Right ventricle myocardium superior (tissue), 1 donor: ENCODE results near the gene ZNF358. TPM values are rescaled to one million over a fixed set of nuclear protein-coding genes. Genes with fewer than 3 reads are reported as not detected.
"Not testable (repeated sequence)": the region's sequence is repeated elsewhere in the genome, so short reads cannot be mapped to it uniquely, and the experiment has no call there.

ENCODE experiments used
- ATAC-seq: fragments of 200-7000 bp; cut with Tn5 transposase; one replicate; pipeline ENCODE4 v1.9.1; 2020; ENCODE audit warnings: mild to moderate bottlenecking; ENCODE audit not compliant: poor library complexity
- DNase-seq: peaks from one replicate; pipeline ENCODE4 v3.0.0-alpha.2; 2020
- intact Hi-C: fragments of 100-400 bp; cut with DNase I; formaldehyde crosslinking; loops from one replicate; pipeline ENCODE4 v1.11.2; 2022
- total RNA-seq: library from RNA; stranded (reverse); fragmentation: NEBNext Ultra II Directional; extraction: Animal tissue kit (Norgen Biotek cat#: 25700); gene quantifications from one replicate; pipeline ENCODE4 v1.2.1, GENCODE V29; 2021
- donor health status: DM: no; HTN: yes; CAD: no; lungs with severe emphysema.

ZNF358 gene
- total RNA-seq, 1 donor from 2014 or later = 92.1 TPM

- intact Hi-C loops = no loop called here
- ATAC-seq (no peak), DNase-seq (no peak)
Observed at GRCh38 chr19:7528522-7529245, 12.8 kb downstream of the ZNF358 start.

- intact Hi-C loops = no loop called here
- ATAC-seq = no peak
- DNase-seq = no peak
Observed at GRCh38 chr19:7529246-7529600, 13.3 kb downstream of the ZNF358 start.

GRCh38 chr19:7529610-7530490, 13.9 kb downstream of the ZNF358 start:
- no peak for DNase-seq
- intact Hi-C loops = no loop called here

GRCh38 chr19:7533281-7533885, 17.5 kb downstream of the ZNF358 start:
- intact Hi-C loops = no loop called here
- DNase-seq (peak; percentile 88), ATAC-seq (peak; percentile 23)

More at GRCh38 chr19:7529610-7530490, 13.9 kb downstream of the ZNF358 start:
- ATAC-seq = no peak

- ATAC-seq (peak; percentile 81), DNase-seq (peak; percentile 92)
- intact Hi-C loops = no loop called here
Observed at GRCh38 chr19:7533925-7534480, 18.1 kb downstream of the ZNF358 start.

- DNase-seq (peak; percentile 78), ATAC-seq (peak; percentile 63)
- intact Hi-C loops = no loop called here
Observed at GRCh38 chr19:7534531-7535046, 18.7 kb downstream of the ZNF358 start.

- peak; percentile 98 for DNase-seq
- intact Hi-C loops = no loop called here
Observed at GRCh38 chr19:7535047-7535997, 19.4 kb downstream of the ZNF358 start, which contains the start of gene PNPLA6. Gene PNPLA6, plus strand, starts transcription at chr19:7535717. Its CDS starts 72 bp downstream, at chr19:7535789.

GRCh38 chr19:7535998-7536695, 20.2 kb downstream of the ZNF358 start:
- DNase-seq = no peak
- ATAC-seq = no peak
- intact Hi-C loops = no loop called here

More at GRCh38 chr19:7535047-7535997, 19.4 kb downstream of the ZNF358 start, which contains the start of gene PNPLA6:
- peak; percentile 87 for ATAC-seq

- ATAC-seq, DNase-seq, intact Hi-C loops: not testable (repeated sequence)
Observed at GRCh38 chr19:7538990-7539389, 23.1 kb downstream of the ZNF358 start.

- DNase-seq (no peak), ATAC-seq (no peak)
- intact Hi-C loops = no loop called here
Observed at GRCh38 chr19:7539827-7540425, 24.0 kb downstream of the ZNF358 start.

GRCh38 chr19:7540761-7541474, 25.0 kb downstream of the ZNF358 start:
- intact Hi-C loops = no loop called here
- no peak for DNase-seq
- no peak for ATAC-seq

GRCh38 chr19:7541475-7541824, 25.5 kb downstream of the ZNF358 start:
- ATAC-seq = no peak
- DNase-seq = no peak
- intact Hi-C loops = no loop called here

GRCh38 chr19:7541828-7542443, 26.0 kb downstream of the ZNF358 start:
- intact Hi-C loops = no loop called here
- ATAC-seq = no peak
- no peak for DNase-seq

GRCh38 chr19:7542556-7543348, 26.8 kb downstream of the ZNF358 start:
- intact Hi-C loops = no loop called here
- ATAC-seq = no peak
- no peak for DNase-seq

GRCh38 chr19:7544626-7545025, 28.7 kb downstream of the ZNF358 start:
- ATAC-seq (peak; percentile 49), DNase-seq (no peak)
- intact Hi-C loops = no loop called here
